GM21367 (cell line): ENCODE measurements around the gene PTRH2.
"Not testable (repeated sequence)": the region's sequence is repeated elsewhere in the genome, so short reads cannot be mapped to it uniquely, and the experiment has no call there.

Source experiments
- ATAC-seq: cut with Tn5 transposase; IDR thresholded peaks from one replicate; pipeline ENCODE4 v1.9.1; 2021; ENCODE audit not compliant: unreplicated experiment

Gene PTRH2

GRCh38 chr17:59671386-59671785 lies 35.8 kb downstream of the PTRH2 start:
- no peak for ATAC-seq

- ATAC-seq: no peak
These were observed 37.3 kb downstream of the PTRH2 start for GRCh38 chr17:59669944-59670343.

- no peak for ATAC-seq
These were observed 37.8 kb downstream of the PTRH2 start for GRCh38 chr17:59669411-59669810.

GRCh38 chr17:59668816-59669215 lies 38.4 kb downstream of the PTRH2 start:
- no peak for ATAC-seq

- no peak for ATAC-seq
These were observed 41.0 kb downstream of the PTRH2 start for GRCh38 chr17:59666235-59666634.

- not testable (repeated sequence) for ATAC-seq
These were observed 50.6 kb downstream of the PTRH2 start for GRCh38 chr17:59656624-59657023.

GRCh38 chr17:59652119-59652518 lies 55.1 kb downstream of the PTRH2 start:
- no peak for ATAC-seq

- ATAC-seq: no peak
These were observed 55.9 kb downstream of the PTRH2 start for GRCh38 chr17:59651346-59651745.

GRCh38 chr17:59650642-59651041 lies 56.6 kb downstream of the PTRH2 start:
- no peak for ATAC-seq

- no peak for ATAC-seq
These were observed 57.3 kb downstream of the PTRH2 start for GRCh38 chr17:59649886-59650285.
